ENCODE measurements around the gene SYPL1. TPM values are rescaled to one million over a fixed set of nuclear protein-coding genes. Genes with fewer than 3 reads are reported as not detected.
A peak's percentile ranks its signal among the peaks of the same experiment; 100 is the strongest.

Gene SYPL1
- total RNA-seq, 1 experiment from 2014 or later: 39.2 TPM

- Histone ChIP-seq H3K27ac (ENCODE audit: insufficient read length, low read depth, low read length) (no peak overlapping the region), H2BK5ac (ENCODE audit: insufficient read length, low read length) (no peak overlapping the region), H3K4me2 (ENCODE audit: insufficient read depth, insufficient read length, low read length) (peak overlapping the region; percentile 4), H3T11ph (ENCODE audit: low read length) (no peak overlapping the region), H2BK12ac (ENCODE audit: insufficient read length, low read depth, low read length) (no peak overlapping the region), H3K79me2 (ENCODE audit: insufficient read depth, low read length) (peaks cover 2% of the 10 kb centered on the region), H3K4me1 (ENCODE audit: insufficient read depth, low read length) (peaks cover 10% of the 10 kb centered on the region), H2BK120ac (ENCODE audit: low read depth, low read length, poor library complexity, severe bottlenecking) (no peak overlapping the region), H2AFZ (ENCODE audit: low read length) (no peak overlapping the region), H2AK5ac (ENCODE audit: insufficient read length, low read length) (no peak overlapping the region), H3K23me2 (ENCODE audit: insufficient read length, low read depth, low read length, poor library complexity, severe bottlenecking) (peaks cover 4% of the 10 kb centered on the region), H3K9ac (ENCODE audit: extremely low read depth, insufficient read length, low read length) (no peak overlapping the region), H2BK20ac (ENCODE audit: low read depth, low read length, poor library complexity, severe bottlenecking) (no peak overlapping the region), H3K27me3 (ENCODE audit: insufficient read depth, low read length) (no peaks in the 10 kb centered on the region), H4K91ac (ENCODE audit: insufficient read length, low read depth, low read length) (no peak overlapping the region), H4K8ac (replicated peaks; ENCODE audit: insufficient read length, low read depth, low read length) (no peak overlapping the region), H2BK15ac (ENCODE audit: low read depth, low read length) (no peak overlapping the region), H3K56ac (ENCODE audit: insufficient read length, low read depth, low read length) (no peak overlapping the region), H3K4ac (ENCODE audit: low read depth, low read length) (no peak overlapping the region), H3K79me1 (ENCODE audit: insufficient read depth, low read depth, low read length, poor library complexity, severe bottlenecking) (no peaks in the 10 kb centered on the region), H3K18ac (ENCODE audit: insufficient read length, low read depth, low read length) (no peak overlapping the region), H4K5ac (ENCODE audit: insufficient read length, low read depth, low read length) (no peak overlapping the region), H3K14ac (ENCODE audit: insufficient read depth, low read length) (no peak overlapping the region), H3K9me3 (ENCODE audit: control insufficient read depth, low read depth, low read length) (no peaks in the 10 kb centered on the region), H3K23ac (ENCODE audit: insufficient read length, low read depth, low read length) (no peak overlapping the region), H4K20me1 (ENCODE audit: control insufficient read depth, insufficient read depth, insufficient read length) (no peaks in the 10 kb centered on the region)
- Mint-ChIP-seq H3K4me1 (peaks cover 37 to 42% of the 10 kb centered on the region in 2 experiments), H3K9me3 (no peaks in the 10 kb centered on the region), H3K27ac (peak overlapping the region in 1 of 3 experiments; percentile 35; a peak in 1 of 7 replicates), H3K36me3 (ENCODE audit: insufficient read depth in 1 of 3, low read depth in 3 of 3) (no peaks in the 10 kb centered on the region; a peak in 2 of 7 replicates), H3K27me3 (ENCODE audit: low read depth) (peaks cover 5% of the 10 kb centered on the region), H3K4me3 (peak overlapping the region; percentile 33 to 57; a peak in 3 of 5 replicates)
- no peak for DNase-seq
- TF ChIP-seq, protein P1, sequence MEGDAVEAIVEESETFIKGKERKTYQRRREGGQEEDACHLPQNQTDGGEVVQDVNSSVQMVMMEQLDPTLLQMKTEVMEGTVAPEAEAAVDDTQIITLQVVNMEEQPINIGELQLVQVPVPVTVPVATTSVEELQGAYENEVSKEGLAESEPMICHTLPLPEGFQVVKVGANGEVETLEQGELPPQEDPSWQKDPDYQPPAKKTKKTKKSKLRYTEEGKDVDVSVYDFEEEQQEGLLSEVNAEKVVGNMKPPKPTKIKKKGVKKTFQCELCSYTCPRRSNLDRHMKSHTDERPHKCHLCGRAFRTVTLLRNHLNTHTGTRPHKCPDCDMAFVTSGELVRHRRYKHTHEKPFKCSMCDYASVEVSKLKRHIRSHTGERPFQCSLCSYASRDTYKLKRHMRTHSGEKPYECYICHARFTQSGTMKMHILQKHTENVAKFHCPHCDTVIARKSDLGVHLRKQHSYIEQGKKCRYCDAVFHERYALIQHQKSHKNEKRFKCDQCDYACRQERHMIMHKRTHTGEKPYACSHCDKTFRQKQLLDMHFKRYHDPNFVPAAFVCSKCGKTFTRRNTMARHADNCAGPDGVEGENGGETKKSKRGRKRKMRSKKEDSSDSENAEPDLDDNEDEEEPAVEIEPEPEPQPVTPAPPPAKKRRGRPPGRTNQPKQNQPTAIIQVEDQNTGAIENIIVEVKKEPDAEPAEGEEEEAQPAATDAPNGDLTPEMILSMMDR (conservative IDR thresholded peaks at IDR 0.05): no peak
- 100% methylated on average over 1 of the region's 6 CpGs for WGBS (ENCODE audit: extremely low coverage, insufficient read length, low lambda C conversion rate)
Measured at GRCh38 chr7:106109521-106110237, 2.4 kb downstream of the SYPL1 start.

All from H9 (cell line).